WTC11 (cell line): ENCODE results near the gene LTK. TPM values are rescaled to one million over a fixed set of nuclear protein-coding genes. Genes with fewer than 3 reads are reported as not detected.

Experiments
- ATAC-seq: fragments of 200-7000 bp; cut with Tn5 transposase; 2 replicates; pipeline ENCODE4 v1.10.0; 2021; ENCODE audit warnings: mild to moderate bottlenecking, moderate library complexity
- CTCF ChIA-PET: fragments of 300-600 bp; sonication (Branson Sonifier 250); formaldehyde crosslinking; loops from one replicate; lab custom pipeline; 2021; ENCODE audit warnings: antibody characterized with exemption; lab: Charles Lee
- POLR2A ChIA-PET: fragments of 350-600 bp; sonication (Branson Sonifier 250); formaldehyde crosslinking; loops from one replicate; lab custom pipeline; 2021; ENCODE audit warnings: antibody characterized with exemption; lab: Charles Lee
- DNase-seq: peaks from one replicate; pipeline ENCODE4 v3.0.0; 2021; ENCODE audit warnings: low spot score
- H3K27ac Mint-ChIP-seq: 2 replicates; pipeline ENCODE4 v1.8.0; 2021; ENCODE audit warnings: mixed read lengths
- H3K27me3 Mint-ChIP-seq: 2 replicates; pipeline ENCODE4 v1.8.0; 2021; ENCODE audit warnings: low read depth, mild to moderate bottlenecking, moderate library complexity, mixed read lengths
- H3K36me3 Mint-ChIP-seq: 2 replicates; pipeline ENCODE4 v1.8.0; 2021; ENCODE audit warnings: mixed read lengths
- H3K4me1 Mint-ChIP-seq: 2 replicates; pipeline ENCODE4 v1.8.0; 2022; ENCODE audit warnings: mixed read lengths
- H3K4me3 Mint-ChIP-seq: 2 replicates; pipeline ENCODE4 v1.8.0; 2021; ENCODE audit warnings: mild to moderate bottlenecking, moderate library complexity, mixed read lengths
- H3K9me3 Mint-ChIP-seq: 2 replicates; pipeline ENCODE4 v1.8.0; 2021; ENCODE audit warnings: mixed read lengths
- CREM ChIP-seq: sonication (generic); formaldehyde crosslinking; IDR thresholded peaks from 2 replicates; pipeline ENCODE4 v1.8.1; 2022; ENCODE audit warnings: mild to moderate bottlenecking, missing genetic modification reagents, moderate library complexity
- ERG ChIP-seq: fragments of 250-450 bp; sonication (Bioruptor Pico); IDR thresholded peaks from 2 replicates; pipeline ENCODE4 v1.8.0; 2021; ENCODE audit warnings: mild to moderate bottlenecking
- MAX ChIP-seq: sonication (generic); formaldehyde crosslinking; IDR thresholded peaks from 2 replicates; pipeline ENCODE4 v1.8.0; 2022; ENCODE audit warnings: mild to moderate bottlenecking, missing genetic modification reagents
- NR2C2 ChIP-seq: sonication (generic); formaldehyde crosslinking; IDR thresholded peaks from 2 replicates; pipeline ENCODE4 v1.8.0; 2022; ENCODE audit warnings: mild to moderate bottlenecking, missing genetic modification reagents
- OVOL2 ChIP-seq: fragments of 250-450 bp; sonication (Bioruptor Pico); IDR thresholded peaks from 2 replicates; pipeline ENCODE4 v1.9.0; 2021; ENCODE audit warnings: mild to moderate bottlenecking, borderline replicate concordance
- SMAD3 ChIP-seq: sonication (generic); formaldehyde crosslinking; IDR thresholded peaks from 2 replicates; pipeline ENCODE4 v1.8.0; 2022; ENCODE audit warnings: missing genetic modification reagents, mild to moderate bottlenecking, borderline replicate concordance
- ZNF263 ChIP-seq: sonication (generic); formaldehyde crosslinking; IDR thresholded peaks from 2 replicates; pipeline ENCODE4 v1.8.1; 2022; ENCODE audit warnings: low read depth, mild to moderate bottlenecking, moderate library complexity, missing genetic modification reagents
- total RNA-seq: library from RNA; stranded (reverse); gene quantifications from 3 replicates; pipeline ENCODE4 v1.2.3, GENCODE V29; 2021
- TF ChIP-seq, protein P1 (sequence below): sonication (generic); formaldehyde crosslinking; IDR thresholded peaks from 2 replicates; pipeline ENCODE4 v1.8.0; 2022; ENCODE audit warnings: missing genetic modification reagents
- TF ChIP-seq, protein P2 (sequence below): sonication (generic); formaldehyde crosslinking; IDR thresholded peaks from 2 replicates; pipeline ENCODE4 v1.8.1; 2022; ENCODE audit warnings: missing genetic modification reagents, borderline replicate concordance
- TF ChIP-seq, protein P3 (sequence below): sonication (generic); formaldehyde crosslinking; IDR thresholded peaks from 2 replicates; pipeline ENCODE4 v1.8.1; 2023; ENCODE audit warnings: mild to moderate bottlenecking, missing genetic modification reagents
- TF ChIP-seq, protein P4 (sequence below): sonication (generic); formaldehyde crosslinking; IDR thresholded peaks from 2 replicates; pipeline ENCODE4 v1.8.1; 2022; ENCODE audit warnings: mild to moderate bottlenecking, moderate library complexity, missing genetic modification reagents
- TF ChIP-seq, protein P5 (sequence below): sonication (generic); formaldehyde crosslinking; IDR thresholded peaks from 2 replicates; pipeline ENCODE4 v1.8.0; 2023; ENCODE audit warnings: mild to moderate bottlenecking, missing genetic modification reagents
- TF ChIP-seq, protein P6 (sequence below): sonication (generic); formaldehyde crosslinking; IDR thresholded peaks from 2 replicates; pipeline ENCODE4 v1.8.1; 2022; ENCODE audit warnings: mild to moderate bottlenecking, missing genetic modification reagents, moderate library complexity, borderline replicate concordance

LTK gene
- total RNA-seq, 1 experiment from 2014 or later: 0.66 TPM

- H3K27ac Mint-ChIP-seq: no peak overlapping the region
- H3K27me3 Mint-ChIP-seq: peaks cover 99% of the 10 kb centered on the region
- H3K4me3 Mint-ChIP-seq: peak overlapping the region; percentile 61
- CTCF ChIA-PET: interaction anchor here (1.6 kb wide), 1 partner anchor 11 kb away, joined by 11 read pairs; the partner anchor contains the start of gene ITPKA
- no peaks in the 10 kb centered on the region for H3K9me3 Mint-ChIP-seq
- POLR2A ChIA-PET: no interaction called here
- H3K4me1 Mint-ChIP-seq: peaks cover 13% of the 10 kb centered on the region
- DNase-seq: no peak
- ATAC-seq: no peak
- no peaks in the 10 kb centered on the region for H3K36me3 Mint-ChIP-seq
- TF ChIP-seq, protein P1, sequence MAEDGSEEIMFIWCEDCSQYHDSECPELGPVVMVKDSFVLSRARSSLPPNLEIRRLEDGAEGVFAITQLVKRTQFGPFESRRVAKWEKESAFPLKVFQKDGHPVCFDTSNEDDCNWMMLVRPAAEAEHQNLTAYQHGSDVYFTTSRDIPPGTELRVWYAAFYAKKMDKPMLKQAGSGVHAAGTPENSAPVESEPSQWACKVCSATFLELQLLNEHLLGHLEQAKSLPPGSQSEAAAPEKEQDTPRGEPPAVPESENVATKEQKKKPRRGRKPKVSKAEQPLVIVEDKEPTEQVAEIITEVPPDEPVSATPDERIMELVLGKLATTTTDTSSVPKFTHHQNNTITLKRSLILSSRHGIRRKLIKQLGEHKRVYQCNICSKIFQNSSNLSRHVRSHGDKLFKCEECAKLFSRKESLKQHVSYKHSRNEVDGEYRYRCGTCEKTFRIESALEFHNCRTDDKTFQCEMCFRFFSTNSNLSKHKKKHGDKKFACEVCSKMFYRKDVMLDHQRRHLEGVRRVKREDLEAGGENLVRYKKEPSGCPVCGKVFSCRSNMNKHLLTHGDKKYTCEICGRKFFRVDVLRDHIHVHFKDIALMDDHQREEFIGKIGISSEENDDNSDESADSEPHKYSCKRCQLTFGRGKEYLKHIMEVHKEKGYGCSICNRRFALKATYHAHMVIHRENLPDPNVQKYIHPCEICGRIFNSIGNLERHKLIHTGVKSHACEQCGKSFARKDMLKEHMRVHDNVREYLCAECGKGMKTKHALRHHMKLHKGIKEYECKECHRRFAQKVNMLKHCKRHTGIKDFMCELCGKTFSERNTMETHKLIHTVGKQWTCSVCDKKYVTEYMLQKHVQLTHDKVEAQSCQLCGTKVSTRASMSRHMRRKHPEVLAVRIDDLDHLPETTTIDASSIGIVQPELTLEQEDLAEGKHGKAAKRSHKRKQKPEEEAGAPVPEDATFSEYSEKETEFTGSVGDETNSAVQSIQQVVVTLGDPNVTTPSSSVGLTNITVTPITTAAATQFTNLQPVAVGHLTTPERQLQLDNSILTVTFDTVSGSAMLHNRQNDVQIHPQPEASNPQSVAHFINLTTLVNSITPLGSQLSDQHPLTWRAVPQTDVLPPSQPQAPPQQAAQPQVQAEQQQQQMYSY (CRISPR knock-in tag): no peak
Measured at GRCh38 chr15:41503669-41504010, 10.0 kb downstream of the LTK start.

DNA sequence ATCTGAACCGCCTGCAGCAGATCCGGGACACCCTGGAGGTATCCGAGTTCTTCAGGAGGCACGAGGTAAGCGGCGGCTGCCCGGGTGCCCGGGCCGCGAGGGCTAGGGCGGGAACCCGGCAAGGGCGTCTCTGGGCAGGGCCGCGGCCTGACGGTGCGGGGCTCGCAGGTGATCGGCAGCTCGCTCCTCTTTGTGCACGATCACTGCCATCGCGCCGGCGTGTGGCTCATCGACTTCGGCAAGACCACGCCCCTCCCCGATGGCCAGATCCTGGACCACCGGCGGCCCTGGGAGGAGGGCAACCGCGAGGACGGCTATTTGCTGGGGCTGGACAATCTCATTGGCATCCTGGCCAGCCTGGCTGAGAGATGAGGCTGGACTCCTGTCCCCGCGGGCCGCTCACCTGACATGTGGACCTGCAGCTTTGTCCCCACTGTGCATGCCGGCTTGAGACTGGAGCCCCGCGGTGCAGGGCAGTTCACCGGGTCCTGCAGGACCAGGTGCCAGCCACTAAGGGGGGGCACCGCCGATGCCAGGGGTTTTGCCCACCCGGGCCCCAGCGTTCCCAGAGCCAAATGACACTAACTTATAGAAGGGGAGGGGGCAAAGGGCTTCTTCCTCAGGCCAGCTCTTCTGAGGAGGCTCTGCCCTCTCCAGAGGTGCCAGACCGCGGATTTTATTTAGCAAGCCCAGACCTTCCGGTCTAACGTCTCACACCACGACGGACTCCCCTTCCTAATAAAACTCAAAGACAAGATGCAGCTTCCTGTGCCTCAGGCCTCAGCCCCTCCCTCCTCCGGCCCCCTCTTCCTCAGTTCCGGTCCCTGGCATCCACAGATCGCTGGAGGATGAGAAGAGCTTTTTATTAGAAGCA is 10.6 kb downstream of the LTK start:
- no peaks in the 10 kb centered on the region for H3K9me3 Mint-ChIP-seq
- H3K4me3 Mint-ChIP-seq: peak overlapping the region; percentile 61
- peaks cover 13% of the 10 kb centered on the region for H3K4me1 Mint-ChIP-seq
- H3K36me3 Mint-ChIP-seq: no peaks in the 10 kb centered on the region
- no peak overlapping the region for H3K27ac Mint-ChIP-seq
- ChIA-PET CTCF (interaction anchor here (1.6 kb wide), 1 partner anchor 10 kb away, joined by 11 read pairs; the partner anchor contains the start of gene ITPKA), POLR2A (no interaction called here)
- ATAC-seq: peak; percentile 55
- TF ChIP-seq, protein P2, sequence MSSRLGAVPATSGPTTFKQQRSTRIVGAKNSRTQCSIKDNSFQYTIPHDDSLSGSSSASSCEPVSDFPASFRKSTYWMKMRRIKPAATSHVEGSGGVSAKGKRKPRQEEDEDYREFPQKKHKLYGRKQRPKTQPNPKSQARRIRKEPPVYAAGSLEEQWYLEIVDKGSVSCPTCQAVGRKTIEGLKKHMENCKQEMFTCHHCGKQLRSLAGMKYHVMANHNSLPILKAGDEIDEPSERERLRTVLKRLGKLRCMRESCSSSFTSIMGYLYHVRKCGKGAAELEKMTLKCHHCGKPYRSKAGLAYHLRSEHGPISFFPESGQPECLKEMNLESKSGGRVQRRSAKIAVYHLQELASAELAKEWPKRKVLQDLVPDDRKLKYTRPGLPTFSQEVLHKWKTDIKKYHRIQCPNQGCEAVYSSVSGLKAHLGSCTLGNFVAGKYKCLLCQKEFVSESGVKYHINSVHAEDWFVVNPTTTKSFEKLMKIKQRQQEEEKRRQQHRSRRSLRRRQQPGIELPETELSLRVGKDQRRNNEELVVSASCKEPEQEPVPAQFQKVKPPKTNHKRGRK (CRISPR knock-in tag): no peak
- TF ChIP-seq, protein P1 (CRISPR knock-in tag): 0 out of 2 replicates have a peak, but pooled peaks have one; percentile 5
- no peak for TF ChIP-seq SMAD3 (CRISPR knock-in tag)
- TF ChIP-seq, protein P3, sequence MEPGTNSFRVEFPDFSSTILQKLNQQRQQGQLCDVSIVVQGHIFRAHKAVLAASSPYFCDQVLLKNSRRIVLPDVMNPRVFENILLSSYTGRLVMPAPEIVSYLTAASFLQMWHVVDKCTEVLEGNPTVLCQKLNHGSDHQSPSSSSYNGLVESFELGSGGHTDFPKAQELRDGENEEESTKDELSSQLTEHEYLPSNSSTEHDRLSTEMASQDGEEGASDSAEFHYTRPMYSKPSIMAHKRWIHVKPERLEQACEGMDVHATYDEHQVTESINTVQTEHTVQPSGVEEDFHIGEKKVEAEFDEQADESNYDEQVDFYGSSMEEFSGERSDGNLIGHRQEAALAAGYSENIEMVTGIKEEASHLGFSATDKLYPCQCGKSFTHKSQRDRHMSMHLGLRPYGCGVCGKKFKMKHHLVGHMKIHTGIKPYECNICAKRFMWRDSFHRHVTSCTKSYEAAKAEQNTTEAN (CRISPR knock-in tag): no peak
- TF ChIP-seq, protein P4, sequence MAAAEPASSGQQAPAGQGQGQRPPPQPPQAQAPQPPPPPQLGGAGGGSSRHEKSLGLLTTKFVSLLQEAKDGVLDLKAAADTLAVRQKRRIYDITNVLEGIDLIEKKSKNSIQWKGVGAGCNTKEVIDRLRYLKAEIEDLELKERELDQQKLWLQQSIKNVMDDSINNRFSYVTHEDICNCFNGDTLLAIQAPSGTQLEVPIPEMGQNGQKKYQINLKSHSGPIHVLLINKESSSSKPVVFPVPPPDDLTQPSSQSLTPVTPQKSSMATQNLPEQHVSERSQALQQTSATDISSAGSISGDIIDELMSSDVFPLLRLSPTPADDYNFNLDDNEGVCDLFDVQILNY: no peak
- 0 out of 2 replicates have a peak, but pooled peaks have one; percentile 32 for TF ChIP-seq NR2C2 (CRISPR knock-in tag)
- TF ChIP-seq CREM (CRISPR knock-in tag): no peak
- no peak for TF ChIP-seq ERG (CRISPR knock-in tag)
- no peak for TF ChIP-seq ZNF263 (CRISPR knock-in tag)
- peak; percentile 35; the same call in 1 of the 2 replicates for TF ChIP-seq MAX (CRISPR knock-in tag)
- TF ChIP-seq, protein P5, sequence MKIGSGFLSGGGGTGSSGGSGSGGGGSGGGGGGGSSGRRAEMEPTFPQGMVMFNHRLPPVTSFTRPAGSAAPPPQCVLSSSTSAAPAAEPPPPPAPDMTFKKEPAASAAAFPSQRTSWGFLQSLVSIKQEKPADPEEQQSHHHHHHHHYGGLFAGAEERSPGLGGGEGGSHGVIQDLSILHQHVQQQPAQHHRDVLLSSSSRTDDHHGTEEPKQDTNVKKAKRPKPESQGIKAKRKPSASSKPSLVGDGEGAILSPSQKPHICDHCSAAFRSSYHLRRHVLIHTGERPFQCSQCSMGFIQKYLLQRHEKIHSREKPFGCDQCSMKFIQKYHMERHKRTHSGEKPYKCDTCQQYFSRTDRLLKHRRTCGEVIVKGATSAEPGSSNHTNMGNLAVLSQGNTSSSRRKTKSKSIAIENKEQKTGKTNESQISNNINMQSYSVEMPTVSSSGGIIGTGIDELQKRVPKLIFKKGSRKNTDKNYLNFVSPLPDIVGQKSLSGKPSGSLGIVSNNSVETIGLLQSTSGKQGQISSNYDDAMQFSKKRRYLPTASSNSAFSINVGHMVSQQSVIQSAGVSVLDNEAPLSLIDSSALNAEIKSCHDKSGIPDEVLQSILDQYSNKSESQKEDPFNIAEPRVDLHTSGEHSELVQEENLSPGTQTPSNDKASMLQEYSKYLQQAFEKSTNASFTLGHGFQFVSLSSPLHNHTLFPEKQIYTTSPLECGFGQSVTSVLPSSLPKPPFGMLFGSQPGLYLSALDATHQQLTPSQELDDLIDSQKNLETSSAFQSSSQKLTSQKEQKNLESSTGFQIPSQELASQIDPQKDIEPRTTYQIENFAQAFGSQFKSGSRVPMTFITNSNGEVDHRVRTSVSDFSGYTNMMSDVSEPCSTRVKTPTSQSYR (CRISPR knock-in tag): 0 out of 2 replicates have a peak, but pooled peaks have one; percentile 72
- TF ChIP-seq, protein P6, sequence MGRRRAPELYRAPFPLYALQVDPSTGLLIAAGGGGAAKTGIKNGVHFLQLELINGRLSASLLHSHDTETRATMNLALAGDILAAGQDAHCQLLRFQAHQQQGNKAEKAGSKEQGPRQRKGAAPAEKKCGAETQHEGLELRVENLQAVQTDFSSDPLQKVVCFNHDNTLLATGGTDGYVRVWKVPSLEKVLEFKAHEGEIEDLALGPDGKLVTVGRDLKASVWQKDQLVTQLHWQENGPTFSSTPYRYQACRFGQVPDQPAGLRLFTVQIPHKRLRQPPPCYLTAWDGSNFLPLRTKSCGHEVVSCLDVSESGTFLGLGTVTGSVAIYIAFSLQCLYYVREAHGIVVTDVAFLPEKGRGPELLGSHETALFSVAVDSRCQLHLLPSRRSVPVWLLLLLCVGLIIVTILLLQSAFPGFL (CRISPR knock-in tag): no peak
- TF ChIP-seq OVOL2 (CRISPR knock-in tag): no peak
- peak; percentile 66 for DNase-seq
- peaks cover 100% of the 10 kb centered on the region for H3K27me3 Mint-ChIP-seq
